K562 (cell line): ENCODE results near the gene GRIA3. TPM values are rescaled to one million over a fixed set of nuclear protein-coding genes. Genes with fewer than 3 reads are reported as not detected.

Source experiments
- ATAC-seq: fragments of 200-7000 bp; cut with Tn5 transposase; 3 replicates; pipeline ENCODE4 v1.9.1; 2020; ENCODE audit warnings: moderate library complexity
- BruUV-seq: library from RNA; stranded (reverse); fragments of 400-500 nt; replicated peaks from 2 replicates; lab custom pipeline; 2021; lab: Mats Ljungman, UMichigan
- CTCF ChIA-PET: fragments of 300-600 bp; formaldehyde crosslinking; extraction: SDS; loops from one replicate; lab custom pipeline; 2021; ENCODE audit warnings: low intra/inter-chr PET ratio; lab: Yijun Ruan, JAX
- POLR2A ChIA-PET: fragments of 300-600, 350-650 bp; sonication (Branson Sonifier 250); formaldehyde crosslinking; extraction: SDS; loops from one replicate; lab custom pipeline; 2021; ENCODE audit warnings: antibody characterized with exemption, inconsistent platforms; lab: Yijun Ruan, JAX
- DNase-seq, 4 experiments: peaks; one replicate each; pipeline versions ENCODE4 v3.0.0 to v3.0.0-alpha.2; 2011 to 2018; ENCODE audit warnings: low spot score in 3 of 4, mixed read lengths in 3 of 4; ENCODE audit errors: extremely low read depth in 1 of 4
- FAIRE-seq: peaks from 2 replicates; lab custom pipeline; 2011; peaks lifted over from hg19 to GRCh38; lab: Jason Lieb, UNC
- H2AFZ ChIP-seq: 2 replicates; pipeline ENCODE4 v1.6.0; 2011; ENCODE audit warnings: low read depth, low read length, control low read depth, inconsistent platforms
- H3K27ac ChIP-seq: fragments of 200-600 bp; 3 replicates; pipeline ENCODE4 v1.8.0; 2011; ENCODE audit warnings: low read depth, mild to moderate bottlenecking, control low read depth, inconsistent platforms, low read length, moderate library complexity, mixed read lengths; ENCODE audit errors: extremely low read depth
- H3K27me3 ChIP-seq, 2 experiments: fragments of 300-600 bp in 1 of 2; 2 replicates in 1 of 2; 3 replicates in 1 of 2; pipeline versions ENCODE4 v1.6.0 to v1.8.0; 2011; ENCODE audit warnings: inconsistent platforms in 2 of 2, low read length in 2 of 2, mild to moderate bottlenecking in 1 of 2, mixed read lengths in 1 of 2, moderate library complexity in 1 of 2; ENCODE audit not compliant: control insufficient read depth in 2 of 2, insufficient read depth in 2 of 2
- H3K36me3 ChIP-seq: fragments of 300-600 bp; 3 replicates; pipeline ENCODE4 v1.8.0; 2011; ENCODE audit warnings: mild to moderate bottlenecking, low read length, inconsistent platforms; ENCODE audit not compliant: control insufficient read depth, insufficient read depth
- H3K4me1 ChIP-seq, 2 experiments: fragments of 200-600 bp in 1 of 2; replicated peaks in 1 of 2; 2 replicates in 1 of 2; 3 replicates in 1 of 2; pipeline versions ENCODE4 v1.5.1 to v1.8.0; 2011; ENCODE audit warnings: inconsistent platforms in 2 of 2, low read length in 2 of 2, mild to moderate bottlenecking in 1 of 2, mixed read lengths in 1 of 2, moderate library complexity in 1 of 2; ENCODE audit not compliant: control insufficient read depth in 2 of 2, insufficient read depth in 2 of 2
- H3K4me2 ChIP-seq: 2 replicates; pipeline ENCODE4 v1.6.1; 2011; ENCODE audit warnings: low read length, control low read depth, inconsistent platforms, mixed read lengths; ENCODE audit not compliant: insufficient read depth
- H3K4me3 ChIP-seq: fragments of 200-600 bp; sonication (generic), shearing (Covaris generic); 2 replicates; pipeline ENCODE4 v1.5.1; 2016; ENCODE audit warnings: control low read depth, inconsistent platforms
- H3K79me2 ChIP-seq: fragments of 200-600 bp; 3 replicates; pipeline ENCODE4 v1.8.0; 2011; ENCODE audit warnings: low read length, inconsistent platforms; ENCODE audit not compliant: control insufficient read depth, insufficient read depth
- H3K9ac ChIP-seq, 2 experiments: 2 replicates each; pipeline versions ENCODE4 v1.6.0 to v1.6.1; 2011; ENCODE audit warnings: low read depth in 2 of 2, low read length in 2 of 2, control low read depth in 1 of 2, inconsistent platforms in 1 of 2, mild to moderate bottlenecking in 1 of 2, mixed read lengths in 1 of 2; ENCODE audit not compliant: insufficient read depth in 1 of 2
- H3K9me1 ChIP-seq: one replicate; pipeline ENCODE4 v1.6.0; 2011; ENCODE audit warnings: inconsistent platforms, mild to moderate bottlenecking, low read length, moderate library complexity; ENCODE audit not compliant: control insufficient read depth, insufficient read depth
- H3K9me3 ChIP-seq: replicated peaks from 2 replicates; pipeline ENCODE4 v1.5.1; 2011; ENCODE audit warnings: low read depth, low read length, inconsistent platforms; ENCODE audit not compliant: control insufficient read depth, insufficient read depth
- H4K20me1 ChIP-seq: replicated peaks from 2 replicates; pipeline ENCODE4 v1.6.1; 2011; ENCODE audit warnings: low read length, inconsistent platforms, mixed read lengths; ENCODE audit not compliant: control insufficient read depth, insufficient read depth
- ATF2 ChIP-seq: sonication (generic); formaldehyde crosslinking; IDR thresholded peaks from 2 replicates; pipeline ENCODE4 v1.8.1; 2022; ENCODE audit warnings: missing genetic modification reagents
- CC2D1A ChIP-seq: fragments of 450-650 bp; IDR thresholded peaks from 2 replicates; pipeline ENCODE4 v1.6.1; 2017; ENCODE audit warnings: mild to moderate bottlenecking
- CREBBP ChIP-seq: IDR thresholded peaks from one replicate; pipeline ENCODE4 v1.6.1; 2012; ENCODE audit warnings: low read depth, mild to moderate bottlenecking, control low read depth, inconsistent platforms, low read length
- EP300 ChIP-seq: IDR thresholded peaks from 2 replicates; pipeline ENCODE4 v1.6.1; 2012; ENCODE audit warnings: low read length, improper control_type of control experiment
- FOXP1 ChIP-seq: sonication (generic); formaldehyde crosslinking; IDR thresholded peaks from 2 replicates; pipeline ENCODE4 v1.8.0; 2022; ENCODE audit warnings: mild to moderate bottlenecking, missing genetic modification reagents
- HDAC1 ChIP-seq, 2 experiments: fragments of 450-650 bp; IDR thresholded peaks; 2 replicates each; pipeline ENCODE4 v1.6.1; 2016 to 2017; ENCODE audit warnings: inconsistent platforms in 1 of 2, mild to moderate bottlenecking in 1 of 2, moderate library complexity in 1 of 2
- HINFP ChIP-seq: fragments of 450-650 bp; conservative IDR thresholded peaks from 2 replicates; pipeline ENCODE4 v1.6.1; 2016; ENCODE audit warnings: missing genetic modification characterization, low read depth, mild to moderate bottlenecking, control low read depth, missing compliant biosample characterization
- KDM1A ChIP-seq, 2 experiments: fragments of 450-650 bp; IDR thresholded peaks; 2 replicates each; pipeline ENCODE4 v1.6.1; 2016; ENCODE audit warnings: mild to moderate bottlenecking in 2 of 2
- MAZ ChIP-seq, 2 experiments: fragments of 450-650 bp in 1 of 2; sonication (generic) in 1 of 2; formaldehyde crosslinking; IDR thresholded peaks in 1 of 2; conservative IDR thresholded peaks in 1 of 2; 2 replicates each; pipeline versions ENCODE4 v1.4.0 to v1.5.0; 2020; ENCODE audit warnings: mild to moderate bottlenecking in 1 of 2, missing genetic modification reagents in 1 of 2
- PHB2 ChIP-seq: fragments of 450-650 bp; IDR thresholded peaks from 2 replicates; pipeline ENCODE4 v1.6.1; 2017; ENCODE audit warnings: low read depth
- PTRF ChIP-seq: fragments of 450-650 bp; IDR thresholded peaks from 2 replicates; pipeline ENCODE4 v1.6.1; 2016; ENCODE audit warnings: mild to moderate bottlenecking, missing genetic modification characterization, missing compliant biosample characterization
- RCOR1 ChIP-seq, 2 experiments: IDR thresholded peaks; 2 replicates each; pipeline ENCODE4 v1.6.1; 2012; ENCODE audit warnings: low read depth in 2 of 2, low read length in 2 of 2, borderline replicate concordance in 1 of 2, improper control_type of control experiment in 1 of 2
- SOX6 ChIP-seq: fragments of 450-650 bp; IDR thresholded peaks from 2 replicates; pipeline ENCODE4 v1.6.1; 2014; ENCODE audit warnings: mild to moderate bottlenecking
- SUPT5H ChIP-seq: fragments of 450-650 bp; IDR thresholded peaks from 2 replicates; pipeline ENCODE4 v1.6.1; 2016
- TSHZ1 ChIP-seq: fragments of 250-450 bp; sonication (Bioruptor Pico); IDR thresholded peaks from 2 replicates; pipeline ENCODE4 v1.4.0; 2020; ENCODE audit warnings: mild to moderate bottlenecking, moderate library complexity
- WGBS: fragments of 100-300 bp; shearing (Covaris generic); methylation state at CpG from one replicate; pipeline ENCODE4 v1.1.6; 2016; ENCODE audit warnings: low coverage, mixed read lengths; ENCODE audit not compliant: insufficient coverage; ENCODE audit errors: missing lambda C conversion rate; 5-methylcytosine and 5-hydroxymethylcytosine counted together
- in situ Hi-C: fragments of 300-500 bp; cut with MboI; formaldehyde crosslinking; loops from 4 replicates; pipeline ENCODE4 v1.15.0; 2018; ENCODE audit warnings: inconsistent platforms, mixed read lengths
- intact Hi-C: fragments of 100-400 bp; cut with micrococcal nuclease; formaldehyde crosslinking; loops from 2 replicates; pipeline ENCODE4 v1.14.2; 2022
- polyA plus RNA-seq, 8 experiments: library from polyadenylated mRNA; depleted of rRNA in 4 of 8; stranded (reverse) in 5 of 8; unstranded in 3 of 8; fragments of >200 nt; fragmentation: Nextera tagmentation in 2 of 8; fragmentation: Illumina TruSeq in 1 of 8; extraction: Ambion mirVana in 2 of 8; extraction: Trizol in 1 of 8; gene quantifications; 2 replicates each; pipeline versions ENCODE4 v1.2.1 to v1.2.3, GENCODE V29; 2011 to 2014; ENCODE audit warnings: inconsistent platforms in 1 of 8, missing spikeins in 1 of 8
- total RNA-seq, 7 experiments: library from RNA; depleted of rRNA in 6 of 7; stranded (reverse); fragments of >200 nt in 6 of 7; fragmentation: Illumina TruSeq in 2 of 7; extraction: Trizol in 2 of 7; gene quantifications; 2 replicates each; pipeline versions ENCODE4 v1.2.1 to v1.2.3, GENCODE V29; 2011 to 2021; ENCODE audit warnings: low replicate concordance in 1 of 7

The GRIA3 gene
- total and polyA plus RNA-seq, 9 of the 15 experiments (the other 6 are each of a cell fraction or from before 2014, with no cell fraction given), result 0.10 TPM; not detected in 8

- peak; percentile 47; the same call in 1 of the 2 replicates for TF ChIP-seq SOX6
Measured at GRCh38 chrX:123455693-123456092, 271.6 kb downstream of the GRIA3 start (continued).

- Histone ChIP-seq H3K79me2 (no peaks in the 10 kb centered on the region), H3K4me2 (peak overlapping the region; percentile 61), H3K9me1 (no peaks in the 10 kb centered on the region), H3K27ac (peak overlapping the region; percentile 23; the same call in 1 of the 3 replicates), H2AFZ (0 out of 2 replicates have a peak overlapping the region, but pooled peaks have one; percentile 36), H3K36me3 (no peaks in the 10 kb centered on the region), H3K4me1 (peaks cover 0 to 15% of the 10 kb centered on the region in 2 experiments; a peak in 2 of 5 replicates), H3K9me3 (no peaks in the 10 kb centered on the region), H3K4me3 (no peak overlapping the region), H3K27me3 (no peaks in the 10 kb centered on the region), H4K20me1 (no peaks in the 10 kb centered on the region), H3K9ac (no peak overlapping the region)
- DNase-seq, result peak; percentile 50 to 75 (median 60)
- 2% methylated on average over 10 of the region's 10 CpGs for WGBS
- ChIA-PET CTCF (no interaction called here), POLR2A (interaction anchor here (0.6 kb wide), 2 partner anchors 11 to 15 kb away, joined by 3 read pairs; no protein-coding TSS in a partner anchor)
- ATAC-seq, result peak; percentile 95
- in situ Hi-C loops, result no loop called here
- no TSS peak for BruUV-seq
- intact Hi-C loops, result no loop called here
- FAIRE-seq, result peak; percentile 85
- TF ChIP-seq CREBBP (no peak), HDAC1 (IDR thresholded peaks at IDR 0.05) (peak in 1 of 2 experiments; percentile 42; a peak in 2 of 4 replicates), CC2D1A (peak; percentile 80), PTRF (tag) (no peak), FOXP1 (CRISPR knock-in tag) (peak; percentile 77), HINFP (tag) (no peak), MAZ (CRISPR knock-in tag; conservative IDR thresholded peaks at IDR 0.05 in 1 of 2, IDR thresholded peaks at IDR 0.05 in 1 of 2) (no peak), ATF2 (CRISPR knock-in tag) (no peak), TSHZ1 (CRISPR knock-in tag) (no peak), KDM1A (IDR thresholded peaks at IDR 0.05) (peak; percentile 46 to 47; a peak in 2 of 4 replicates), RCOR1 (IDR thresholded peaks at IDR 0.05; ENCODE audit: borderline replicate concordance in 1 of 2, low read depth in 2 of 2, low read length in 2 of 2) (peak in 1 of 2 experiments; percentile 82; a peak in 2 of 4 replicates), SUPT5H (no peak), EP300 (peak; percentile 85), PHB2 (peak; percentile 60; the same call in 1 of the 2 replicates)
Measured at GRCh38 chrX:123464709-123465108, 280.6 kb downstream of the GRIA3 start.
